HG02938 (cell line): ENCODE measurements around the gene BTBD16.
A peak's percentile ranks its signal among the peaks of the same experiment; 100 is the strongest.

Source experiments
- ATAC-seq: cut with Tn5 transposase; IDR thresholded peaks from one replicate; pipeline ENCODE4 v1.9.1; 2021; ENCODE audit warnings: mild to moderate bottlenecking, moderate library complexity; ENCODE audit not compliant: unreplicated experiment

The BTBD16 gene

DNA sequence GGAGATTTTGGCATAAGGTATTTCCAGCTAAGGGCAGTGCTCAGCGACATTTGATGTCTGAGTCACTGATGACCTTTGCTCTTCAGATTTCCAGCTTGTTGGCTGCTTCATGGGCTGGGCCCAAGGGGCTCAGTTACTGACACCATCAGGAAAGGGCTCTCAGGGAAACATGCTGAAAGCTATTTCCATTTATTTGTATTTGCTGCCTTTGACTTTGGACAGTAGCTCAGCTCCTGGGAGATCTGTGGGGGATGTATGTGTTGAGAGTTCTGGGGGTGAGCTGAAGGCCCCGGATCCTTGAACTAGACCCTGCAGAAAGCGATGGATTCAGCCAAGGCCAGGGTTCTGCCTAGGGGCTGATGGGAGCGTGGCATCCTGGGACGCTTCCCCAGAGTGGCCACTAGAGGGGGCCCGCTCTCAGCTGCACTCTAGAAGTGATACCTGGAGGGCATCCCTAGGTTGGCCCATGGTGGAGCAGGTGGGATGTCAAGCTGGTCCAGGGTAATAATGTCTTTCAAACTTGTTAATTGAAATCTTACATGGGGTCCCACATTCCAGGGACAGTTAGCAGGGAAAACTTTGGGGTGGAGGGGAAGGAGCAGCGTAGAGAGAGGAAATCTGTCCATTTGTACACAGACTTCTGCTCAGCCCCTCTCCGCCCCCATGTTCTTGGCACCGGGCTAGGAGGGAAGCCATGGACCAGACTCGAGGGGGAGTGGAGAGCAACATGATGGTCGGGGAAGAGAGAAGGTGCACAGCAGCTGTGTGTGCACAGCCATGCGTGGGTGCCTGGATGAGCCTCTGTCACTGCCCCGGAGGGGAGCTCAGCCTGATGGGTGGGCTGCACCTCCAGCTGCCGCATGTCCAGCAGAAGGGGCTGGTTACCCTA, 3.0 kb upstream of the BTBD16 start:
- peak; percentile 67 for ATAC-seq

DNA sequence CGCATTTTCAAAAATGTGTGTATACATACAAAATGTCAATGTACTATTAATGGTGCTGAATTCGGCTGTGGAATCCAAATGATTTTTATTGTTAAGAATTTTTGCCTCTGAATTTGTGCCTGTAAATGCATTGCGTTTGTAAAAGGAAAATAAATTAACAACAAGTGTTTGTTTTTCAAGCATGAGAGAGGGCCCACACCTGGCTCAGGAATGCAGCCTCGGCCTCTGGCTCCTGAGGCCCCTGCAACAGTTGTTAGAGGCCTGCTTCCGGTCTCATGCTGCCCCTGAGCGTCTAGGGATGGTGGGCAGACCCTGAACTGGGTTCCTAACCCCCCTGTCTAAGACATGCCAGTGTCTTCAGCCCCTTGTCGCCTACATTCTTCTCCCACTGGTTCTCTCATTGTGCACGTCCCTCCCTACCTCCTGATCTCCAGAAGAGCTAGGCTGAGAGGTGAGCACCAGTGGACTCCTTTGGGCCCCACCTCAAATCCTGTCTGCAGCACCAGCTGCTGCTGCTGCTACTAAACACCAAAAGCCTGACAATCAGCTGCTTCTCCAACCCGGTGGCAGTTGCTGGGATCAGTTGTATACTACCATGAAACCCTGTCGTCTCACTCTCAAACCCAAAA, 1.9 kb upstream of the BTBD16 start:
- no peak for ATAC-seq

DNA sequence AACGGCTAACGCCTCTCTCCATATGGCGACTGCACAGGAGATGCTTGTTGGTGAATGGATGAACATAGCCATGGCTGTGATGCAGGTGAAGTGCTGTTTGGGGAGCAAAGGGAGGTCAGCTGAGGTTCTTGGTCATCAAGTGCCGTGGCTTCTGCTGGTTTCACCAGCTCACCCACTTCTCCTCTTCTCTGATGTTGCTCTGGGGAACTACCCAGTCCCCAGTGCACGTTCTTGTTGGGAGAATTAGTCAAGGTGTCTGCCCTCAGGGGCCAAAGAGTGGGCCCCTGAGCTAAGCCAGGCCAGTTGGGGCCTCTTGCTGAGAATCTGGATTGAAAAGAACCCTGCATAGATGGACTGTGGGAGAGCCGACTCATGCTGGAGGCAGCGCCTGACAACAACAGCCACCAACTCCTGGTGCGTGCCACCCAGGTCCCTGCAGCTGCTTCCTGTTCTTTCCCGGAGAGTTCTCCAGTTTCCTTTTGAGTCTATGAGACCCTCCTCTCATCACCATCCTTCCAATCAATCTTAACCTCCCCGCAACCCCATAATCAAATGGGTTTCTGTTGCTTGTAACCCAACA, 3.0 kb downstream of the BTBD16 start:
- no peak for ATAC-seq

DNA sequence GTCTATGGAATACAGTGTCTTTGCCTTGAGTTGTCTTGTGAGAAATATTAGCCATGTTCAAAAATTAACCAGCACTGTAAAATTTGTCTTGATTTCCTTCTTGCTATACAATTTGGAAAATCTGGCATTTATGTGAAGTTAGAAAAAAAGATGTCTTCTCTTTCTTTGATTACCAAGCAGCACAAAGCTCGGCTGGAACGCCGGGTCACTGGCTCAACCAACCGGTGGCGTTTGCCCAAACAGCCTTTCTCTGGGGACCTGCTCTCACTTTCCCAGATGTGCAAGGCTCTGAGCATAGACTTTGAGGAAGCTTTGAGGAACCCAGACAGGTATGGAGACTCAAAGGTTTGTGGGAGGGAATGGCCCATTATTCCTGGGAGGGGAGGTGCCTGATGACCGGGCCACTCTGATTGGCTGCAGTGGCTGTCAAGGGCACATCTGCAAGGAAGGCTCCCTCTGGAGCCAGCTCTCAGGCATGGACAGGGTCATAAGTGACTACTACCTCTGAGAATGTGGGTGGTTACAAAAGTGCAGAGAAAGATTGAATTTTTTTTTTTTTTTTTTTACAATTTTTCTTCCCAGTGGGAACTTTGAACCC, 5.6 kb downstream of the BTBD16 start:
- ATAC-seq, result no peak

DNA sequence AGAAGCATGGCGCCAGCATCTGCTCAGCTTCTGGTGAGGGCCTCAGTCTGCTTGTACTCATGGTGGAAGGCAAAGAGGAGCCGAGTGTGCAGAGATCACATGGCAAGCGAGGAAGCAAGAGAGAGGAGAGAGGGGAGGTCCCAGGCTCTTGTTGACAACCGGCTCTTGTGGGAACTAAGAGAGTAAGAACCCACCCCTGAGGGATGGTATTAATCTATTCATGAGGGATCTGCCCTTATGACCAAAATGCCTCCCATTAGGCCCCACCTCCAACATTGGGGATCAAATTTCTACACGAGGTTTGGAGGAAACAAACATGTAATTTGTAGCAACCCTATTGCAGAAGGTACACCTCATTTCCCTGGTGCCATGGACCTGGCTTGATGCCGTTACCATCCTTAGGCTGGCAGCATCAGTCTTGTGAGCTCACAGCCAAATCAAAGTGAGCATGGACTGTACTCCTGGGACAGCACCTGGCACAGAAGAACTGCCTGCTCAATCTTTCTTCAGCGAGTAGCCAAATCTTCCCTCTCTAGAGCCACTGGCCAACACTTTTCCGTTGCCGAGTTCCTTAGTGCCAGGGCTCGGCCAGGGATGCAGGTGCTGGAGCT, 6.5 kb downstream of the BTBD16 start:
- no peak for ATAC-seq

DNA sequence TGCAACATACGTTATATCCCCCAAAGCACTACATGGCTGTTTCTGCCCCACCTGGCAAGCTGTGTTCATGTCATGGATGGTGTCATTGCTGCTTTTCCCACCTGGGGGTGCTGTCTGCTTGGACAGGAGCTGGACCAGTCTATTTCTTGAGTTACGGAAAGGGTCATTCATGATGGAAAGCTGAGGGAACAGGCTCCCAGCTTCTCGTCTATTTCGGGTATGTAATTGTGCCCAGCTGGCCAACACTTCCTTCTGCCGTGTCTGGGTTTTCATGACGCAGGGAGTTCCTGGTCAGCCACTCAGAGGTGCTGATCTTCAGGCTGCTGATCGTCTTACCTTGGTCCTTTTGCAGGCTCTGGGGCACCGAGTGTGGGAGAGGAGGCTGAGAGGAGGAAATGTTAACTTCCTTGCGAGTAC, 8.6 kb downstream of the BTBD16 start:
- no peak for ATAC-seq

DNA sequence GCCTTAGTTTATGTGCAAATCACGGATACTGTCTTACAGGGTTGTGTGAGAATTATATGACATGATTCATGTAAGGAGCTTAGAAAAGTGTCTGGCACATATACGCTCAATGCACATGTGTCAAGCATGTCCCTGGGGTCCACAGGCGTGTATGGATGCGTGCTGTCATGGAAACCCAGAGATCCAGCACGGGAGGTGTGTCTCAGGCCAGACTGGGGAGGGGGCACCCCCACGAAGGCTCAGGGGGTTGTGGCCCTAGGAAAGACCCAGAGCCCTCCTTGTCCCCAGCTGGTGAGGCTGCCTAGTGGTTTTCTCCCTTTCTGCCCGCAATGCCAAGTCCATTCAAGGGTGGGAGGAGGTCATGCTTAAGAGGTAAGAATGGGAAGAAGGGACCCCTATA, 9.1 kb downstream of the BTBD16 start:
- no peak for ATAC-seq

DNA sequence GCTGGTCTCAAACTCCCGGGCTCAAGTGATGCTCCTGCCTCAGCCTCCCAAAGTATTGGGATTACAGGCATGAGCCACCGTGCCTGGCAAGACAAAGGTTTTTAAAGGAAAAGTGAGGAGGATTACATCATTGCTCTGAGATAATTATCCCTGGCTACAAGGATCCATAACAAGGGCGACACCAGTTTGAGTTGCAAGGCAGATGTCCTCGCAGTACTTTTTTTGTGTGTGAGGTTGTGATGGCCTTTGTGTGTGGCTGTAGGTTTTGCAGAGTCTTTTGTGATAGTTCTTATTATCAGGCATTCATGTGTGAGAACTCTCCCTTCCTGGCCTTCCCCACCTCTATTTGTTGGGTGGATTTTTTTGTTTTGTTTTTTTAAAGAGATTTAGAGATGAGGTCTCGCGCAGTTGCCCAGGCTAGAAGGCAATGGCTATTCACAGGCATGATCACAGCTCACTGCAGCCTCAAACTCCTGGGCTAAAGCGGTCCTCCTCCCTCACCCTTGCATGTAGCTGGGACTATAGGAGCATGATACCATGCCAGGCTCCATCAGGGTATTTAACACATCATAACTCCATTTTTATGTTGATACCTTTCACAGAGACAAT, 10.0 kb downstream of the BTBD16 start:
- no peak for ATAC-seq

DNA sequence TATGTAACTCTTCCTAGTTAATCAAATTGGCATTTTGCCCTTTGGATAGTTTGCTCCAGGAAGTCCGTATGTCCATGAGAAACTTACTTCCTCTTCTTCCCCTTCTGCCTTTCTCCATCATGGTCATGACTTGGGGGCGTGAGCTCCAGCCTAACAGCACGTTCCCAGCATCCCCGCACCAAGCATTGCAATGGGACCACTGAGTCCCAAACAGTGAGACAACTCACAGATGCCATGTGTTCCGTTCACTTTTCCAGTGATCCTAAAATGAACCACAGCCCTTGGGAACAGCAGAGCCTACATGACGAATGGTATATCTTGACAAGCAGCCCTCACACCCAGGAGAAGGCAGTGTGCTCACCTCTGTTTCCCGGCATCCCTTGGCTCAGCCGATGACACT, 10.7 kb downstream of the BTBD16 start:
- ATAC-seq, result no peak

DNA sequence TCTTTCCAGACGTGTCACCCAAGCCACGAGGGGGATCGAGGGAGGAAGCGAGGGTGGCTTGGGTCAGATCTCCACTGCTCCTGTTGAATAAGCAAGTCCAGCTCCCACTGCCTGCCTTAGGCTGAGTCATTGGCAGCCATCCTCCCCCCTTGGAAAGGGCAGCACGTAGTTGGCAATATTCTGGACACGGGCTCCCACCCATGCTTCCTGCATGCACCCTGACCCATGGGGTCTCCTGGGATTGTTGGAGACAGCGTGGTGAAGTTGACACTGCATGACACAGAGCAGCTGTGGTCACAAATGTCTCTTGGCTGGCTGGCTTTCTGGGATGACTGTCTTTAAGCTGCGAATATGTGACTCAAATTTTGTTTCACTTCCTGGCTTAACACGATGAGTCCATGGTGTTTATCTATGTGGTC, 11.2 kb downstream of the BTBD16 start:
- ATAC-seq, result no peak

DNA sequence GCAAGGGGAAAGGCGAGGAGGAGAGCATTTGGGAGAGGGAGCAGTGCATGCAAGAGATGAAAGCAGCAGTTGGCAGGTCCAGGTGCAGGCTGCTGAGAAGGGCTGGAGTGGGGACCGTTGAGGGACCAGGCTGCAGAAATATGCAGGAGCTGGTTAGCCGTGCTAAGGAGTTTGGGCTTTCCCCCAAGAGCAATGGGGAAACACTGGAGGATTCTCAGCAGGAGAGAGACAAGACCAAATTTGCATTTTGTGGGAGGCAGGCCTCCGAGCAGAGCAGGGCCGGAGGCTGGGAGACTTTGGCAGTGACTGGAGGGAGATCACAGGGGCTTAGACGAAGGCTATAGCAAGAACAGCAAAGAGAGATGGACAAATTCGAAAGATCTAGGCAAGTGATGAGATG, 11.8 kb downstream of the BTBD16 start:
- ATAC-seq, result no peak

DNA sequence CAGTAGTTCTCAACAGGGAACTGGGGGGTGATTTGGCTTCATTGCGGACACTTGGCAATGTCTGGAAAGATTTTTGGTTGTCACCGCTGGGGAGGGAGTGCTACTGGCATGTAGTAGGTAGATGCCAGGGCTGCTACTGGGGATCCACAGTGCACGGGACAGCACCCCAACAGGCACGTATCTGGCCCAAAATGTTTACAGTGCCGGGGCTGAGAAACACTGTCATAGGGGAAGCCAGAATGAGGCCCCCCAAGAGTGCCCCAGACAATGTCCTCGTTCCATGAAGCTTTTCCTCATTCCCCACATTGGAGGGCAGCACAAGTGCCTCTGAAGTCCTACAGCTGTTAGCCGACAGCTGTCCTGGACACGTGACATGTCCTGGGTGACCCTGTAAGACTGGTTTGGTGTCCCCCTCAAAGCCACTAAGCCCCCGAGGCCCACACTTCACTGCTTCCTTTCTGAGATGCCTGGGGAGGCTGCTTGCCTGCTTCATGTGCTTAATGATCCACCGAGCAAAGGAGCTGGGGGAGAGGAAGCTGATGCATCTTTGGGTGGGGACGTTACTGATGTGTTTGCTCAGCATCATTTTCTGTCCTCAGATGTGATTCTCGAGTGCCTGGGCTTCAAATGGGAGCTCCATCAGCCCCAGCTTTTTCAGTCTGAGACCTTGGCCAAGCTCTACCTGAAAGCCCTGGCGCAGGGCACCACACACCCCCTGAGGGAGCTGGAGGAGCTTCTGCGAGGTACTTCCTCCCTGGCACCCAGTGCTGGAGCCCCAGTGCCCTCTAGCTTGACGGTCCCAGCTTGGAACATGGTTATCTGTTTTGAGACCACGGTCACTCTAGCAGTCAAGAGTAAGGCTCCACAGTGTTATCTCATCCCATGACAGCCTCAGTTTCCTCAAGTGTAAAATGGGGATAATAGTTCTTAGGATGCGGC, 14.7 kb downstream of the BTBD16 start:
- ATAC-seq, result no peak

DNA sequence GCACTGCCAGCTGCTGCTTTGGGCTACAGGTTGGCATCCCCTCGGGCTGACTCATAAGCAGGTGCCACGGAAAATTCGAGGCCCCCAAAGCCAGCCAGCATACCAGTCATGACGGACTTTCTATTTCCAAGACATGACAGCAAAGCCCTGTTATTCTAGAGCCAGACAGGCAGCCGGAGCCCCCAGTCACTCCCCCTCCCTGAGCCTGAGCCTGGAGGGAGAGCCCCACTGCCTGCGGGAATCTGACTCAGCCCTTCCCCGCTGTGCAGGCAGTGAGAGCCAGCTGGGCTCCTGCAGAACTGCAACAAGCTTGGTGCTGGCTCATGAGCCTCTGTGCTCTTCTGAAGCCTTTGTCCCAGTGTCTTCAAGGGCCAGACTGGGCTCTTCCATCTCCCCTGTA, 15.8 kb downstream of the BTBD16 start:
- no peak for ATAC-seq

DNA sequence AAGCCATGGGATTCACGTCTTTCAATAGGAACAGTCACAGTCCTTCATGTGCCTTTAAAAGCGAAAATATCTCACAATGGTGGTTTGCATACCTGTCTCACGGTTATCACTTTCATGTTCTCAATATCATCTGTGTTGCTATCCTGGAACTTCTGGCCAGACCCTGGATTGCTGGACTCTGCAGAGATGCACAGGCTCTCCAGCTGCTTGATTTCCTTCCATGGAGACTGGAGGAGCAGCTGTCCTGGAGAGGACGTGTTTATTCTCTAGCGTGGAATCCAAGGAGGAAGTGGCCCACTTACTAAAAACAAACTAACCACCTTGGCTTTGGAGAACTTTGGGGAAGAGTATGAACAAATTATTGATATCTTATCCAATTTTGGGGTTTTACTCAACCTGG, 16.5 kb downstream of the BTBD16 start:
- ATAC-seq, result no peak

DNA sequence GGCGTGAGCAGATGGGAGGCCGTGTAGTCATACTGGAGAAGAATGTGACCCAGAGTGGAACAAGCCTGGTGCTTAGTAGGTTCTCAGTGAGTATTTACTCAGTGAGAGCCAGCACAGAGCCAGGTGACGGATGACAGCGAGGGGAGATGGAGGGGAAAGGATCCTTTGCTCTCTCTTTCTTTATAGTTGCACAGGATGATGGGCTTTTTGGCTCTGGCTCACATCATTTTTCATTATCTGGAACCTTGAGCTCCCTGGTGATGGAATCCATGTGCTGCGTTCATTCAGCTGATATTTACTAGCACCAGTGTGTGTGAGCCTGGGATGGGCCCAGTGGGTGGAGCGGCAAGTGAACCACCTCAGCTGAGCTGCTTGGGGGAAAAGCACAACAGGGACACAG, 17.2 kb downstream of the BTBD16 start:
- no peak for ATAC-seq

DNA sequence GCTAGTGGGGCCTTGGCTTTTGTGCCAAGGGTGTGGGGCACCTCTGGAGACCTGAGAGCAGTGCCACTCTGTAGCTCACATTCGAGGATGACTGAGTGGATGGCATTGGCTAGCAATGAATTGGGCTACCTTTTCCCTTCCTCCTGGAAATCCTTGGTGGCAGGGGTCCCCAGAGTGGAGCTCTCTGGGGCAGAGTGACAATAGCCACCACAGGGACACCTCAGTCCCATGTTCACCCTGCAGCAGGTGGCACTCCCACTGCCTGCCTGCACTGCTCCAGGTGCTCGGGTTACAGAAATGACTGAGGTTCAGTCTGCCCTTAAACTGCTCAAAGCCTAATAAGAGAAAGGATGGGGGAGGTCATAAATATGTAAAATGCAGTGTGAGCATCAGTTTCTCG, 17.8 kb downstream of the BTBD16 start:
- ATAC-seq, result no peak

DNA sequence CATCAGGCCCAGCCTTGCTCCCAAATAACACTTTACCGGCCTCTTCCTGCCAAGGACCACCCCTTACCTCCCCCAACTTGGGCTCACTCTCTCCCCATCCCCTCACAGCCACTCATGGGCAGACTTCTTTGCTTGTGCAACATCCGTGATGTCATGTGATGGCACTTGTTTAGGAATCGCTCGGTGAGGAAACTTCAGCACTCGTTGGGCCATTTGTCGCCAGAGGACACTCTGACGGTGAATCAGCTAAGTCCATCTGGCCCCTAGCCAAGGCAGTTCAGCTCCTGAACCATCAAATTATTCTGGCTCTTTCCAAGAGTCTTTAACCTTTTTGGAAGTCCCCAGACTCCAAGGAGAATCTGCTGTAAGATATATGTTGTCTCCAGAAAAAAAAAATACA, 19.2 kb downstream of the BTBD16 start:
- no peak for ATAC-seq

DNA sequence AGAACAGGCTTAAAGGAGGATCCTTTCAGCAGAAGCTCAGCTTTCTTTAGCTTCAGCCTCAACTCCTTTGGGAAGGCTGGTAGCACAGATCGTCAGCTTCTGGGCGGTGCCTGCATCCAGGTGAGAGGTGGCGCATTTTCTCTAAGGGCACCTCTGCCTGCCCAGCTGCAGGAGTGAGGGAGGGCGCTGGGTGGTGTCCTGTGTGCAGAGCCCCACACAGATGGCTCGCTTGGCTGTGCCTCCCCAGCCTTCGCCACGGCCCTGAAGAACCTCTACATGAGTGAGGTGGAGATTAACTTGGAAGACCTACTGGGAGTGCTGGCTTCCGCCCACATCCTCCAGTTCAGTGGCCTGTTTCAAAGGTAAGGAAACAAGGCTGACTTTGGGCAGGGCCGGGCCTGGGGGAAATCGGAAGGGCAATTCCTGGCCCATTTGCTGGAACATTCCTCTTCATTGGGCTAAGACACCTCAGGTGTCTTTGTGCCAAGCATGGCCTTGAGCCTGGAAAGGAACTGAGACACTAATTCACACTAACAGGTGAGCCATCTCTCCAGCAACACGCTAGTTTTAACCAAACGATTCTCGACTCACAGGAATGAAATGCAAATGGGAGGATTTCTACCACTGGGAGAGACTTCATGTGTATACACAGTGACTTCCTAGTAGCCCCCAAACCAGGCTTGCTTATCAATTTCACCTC, 19.9 kb downstream of the BTBD16 start:
- ATAC-seq, result no peak

DNA sequence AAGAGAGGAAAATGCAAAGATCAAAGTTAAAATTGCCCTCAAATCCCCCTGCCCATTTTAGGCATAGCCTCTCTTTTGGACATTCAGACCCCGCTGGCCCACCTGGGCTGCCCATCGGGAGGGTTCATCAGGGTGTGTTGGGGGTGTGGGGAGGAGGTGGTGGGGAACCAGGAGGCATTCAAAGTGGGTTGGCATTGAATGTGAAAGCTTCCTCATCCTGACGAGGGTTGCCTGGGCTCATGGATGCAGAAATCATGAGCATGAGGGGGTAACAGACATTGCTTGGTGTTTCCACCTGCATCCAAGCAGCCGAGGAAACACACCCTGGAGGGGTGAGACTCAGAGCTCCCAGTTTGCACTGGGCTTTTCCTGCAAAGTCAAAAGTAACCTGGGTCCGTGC, 20.6 kb downstream of the BTBD16 start:
- no peak for ATAC-seq
